Smooth muscle cell (in vitro differentiated cells): ENCODE measurements around the gene MEGF11. TPM values are rescaled to one million over a fixed set of nuclear protein-coding genes. Genes with fewer than 3 reads are reported as not detected.

Source experiments
- DNase-seq: peaks from one replicate; lab custom pipeline; 2025; ENCODE audit not compliant: unreplicated experiment; lab: John Stamatoyannopoulos, UW
- H2AFZ ChIP-seq: fragments of 200-600 bp; sonication (generic); 2 replicates; pipeline ENCODE4 v1.6.0; 2016; ENCODE audit warnings: antibody characterized with exemption, low read depth, mild to moderate bottlenecking
- H3F3A ChIP-seq: fragments of 200-600 bp; sonication (generic); 2 replicates; pipeline ENCODE4 v1.6.0; 2017; ENCODE audit warnings: antibody characterized with exemption, low read depth
- H3K27ac ChIP-seq: fragments of 200-600 bp; sonication (generic); 2 replicates; pipeline ENCODE4 v1.5.1; 2016; ENCODE audit warnings: low read depth, mild to moderate bottlenecking
- H3K27me3 ChIP-seq: fragments of 200-600 bp; sonication (generic); 2 replicates; pipeline ENCODE4 v1.6.1; 2016; ENCODE audit warnings: low read depth, mild to moderate bottlenecking
- H3K36me3 ChIP-seq: fragments of 200-600 bp; sonication (generic); 2 replicates; pipeline ENCODE4 v1.5.1; 2016; ENCODE audit warnings: low read depth
- H3K4me1 ChIP-seq: fragments of 200-600 bp; sonication (generic); 2 replicates; pipeline ENCODE4 v1.5.1; 2016; ENCODE audit warnings: low read depth
- H3K4me2 ChIP-seq: fragments of 200-600 bp; sonication (generic); 2 replicates; pipeline ENCODE4 v1.6.0; 2016; ENCODE audit warnings: mild to moderate bottlenecking
- H3K4me3 ChIP-seq: fragments of 200-600 bp; sonication (generic); 2 replicates; pipeline ENCODE4 v1.5.1; 2016; ENCODE audit warnings: mild to moderate bottlenecking
- H3K79me2 ChIP-seq: fragments of 200-600 bp; sonication (generic); 2 replicates; pipeline ENCODE4 v1.6.0; 2016; ENCODE audit warnings: low read depth, mild to moderate bottlenecking
- H3K9ac ChIP-seq: fragments of 200-600 bp; sonication (generic); 2 replicates; pipeline ENCODE4 v1.6.0; 2016; ENCODE audit warnings: low read depth
- H3K9me3 ChIP-seq: fragments of 200-600 bp; sonication (generic); replicated peaks from 2 replicates; pipeline ENCODE4 v1.5.1; 2016; ENCODE audit warnings: low read depth
- H4K20me1 ChIP-seq: fragments of 200-600 bp; sonication (generic); 2 replicates; pipeline ENCODE4 v1.6.0; 2016; ENCODE audit warnings: low read depth
- CTCF ChIP-seq: fragments of 200-600 bp; sonication (generic); IDR thresholded peaks from 2 replicates; pipeline ENCODE4 v1.5.1; 2017; ENCODE audit warnings: borderline replicate concordance, mild to moderate bottlenecking, antibody characterized with exemption; ENCODE audit not compliant: insufficient read depth, poor library complexity, severe bottlenecking
- WGBS: methylation state at CpG from one replicate; pipeline ENCODE4 v1.1.7; 2016; ENCODE audit warnings: low lambda C conversion rate; 5-methylcytosine and 5-hydroxymethylcytosine counted together
- polyA plus RNA-seq: library from polyadenylated mRNA; unstranded; fragments of >200 nt; fragmentation: Nextera tagmentation; extraction: Ambion mirVana; gene quantifications from 2 replicates; pipeline ENCODE4 v1.2.1, GENCODE V29; 2016
- total RNA-seq: library from RNA; depleted of rRNA; stranded (reverse); fragments of >200 nt; gene quantifications from 2 replicates; pipeline ENCODE4 v1.2.3, GENCODE V29; 2014

Gene MEGF11
- total and polyA plus RNA-seq, 2 experiments from 2014 or later = 0.08 TPM; not detected in 1

DNA sequence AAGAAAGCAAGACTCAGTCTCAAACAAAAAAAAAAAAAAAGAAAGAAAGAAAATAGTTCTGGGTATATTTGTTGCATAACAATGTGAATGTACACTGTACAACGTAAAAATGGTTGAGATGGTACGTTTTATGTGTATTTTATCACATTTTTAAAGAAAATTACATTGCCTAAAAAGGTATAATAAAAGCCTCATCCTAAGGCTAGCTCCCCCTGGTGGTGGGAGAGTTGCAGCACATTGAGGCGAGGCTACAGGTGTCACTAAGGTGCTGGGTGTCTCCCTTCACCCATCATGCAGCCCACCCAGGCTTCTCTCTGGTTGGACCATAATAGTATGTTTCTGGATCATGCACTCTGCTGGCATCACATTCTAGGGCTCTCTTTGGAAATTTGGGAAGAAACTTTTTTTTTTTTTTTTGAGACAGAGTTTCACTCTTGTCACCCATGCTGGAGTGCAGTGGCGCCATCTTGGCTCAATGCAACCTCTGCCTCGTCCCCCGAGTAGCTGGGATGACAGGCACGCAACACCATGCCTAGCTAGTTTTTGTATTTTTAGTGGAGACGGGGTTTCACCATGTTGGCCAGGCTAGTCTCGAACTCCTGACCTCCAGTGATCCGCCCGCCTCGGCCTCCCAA, 396.6 kb downstream of the MEGF11 start:
- WGBS = 70% methylated on average over 12 of the region's 12 CpGs
- no peak for DNase-seq
- TF ChIP-seq CTCF = peak; percentile 88

GRCh38 chr15:65851981-65852380, 401.6 kb downstream of the MEGF11 start:
- no peaks in the 10 kb centered on the region for H4K20me1 ChIP-seq
- no peak overlapping the region for H3K4me2 ChIP-seq
- no peak overlapping the region for H3K4me3 ChIP-seq
- no peaks in the 10 kb centered on the region for H3K4me1 ChIP-seq
- H3F3A ChIP-seq = no peaks in the 10 kb centered on the region
- 90% methylated on average over 5 of the region's 5 CpGs for WGBS
- H3K27ac ChIP-seq = no peak overlapping the region
- no peak overlapping the region for H3K9ac ChIP-seq
- H3K9me3 ChIP-seq = no peaks in the 10 kb centered on the region
- no peaks in the 10 kb centered on the region for H3K36me3 ChIP-seq
- H3K27me3 ChIP-seq = no peaks in the 10 kb centered on the region
- no peak for DNase-seq
- H3K79me2 ChIP-seq = no peaks in the 10 kb centered on the region
- no peak for TF ChIP-seq CTCF
- H2AFZ ChIP-seq = no peak overlapping the region

More for the DNA sequence above, 396.6 kb downstream of the MEGF11 start:
- Histone ChIP-seq H4K20me1 (no peaks in the 10 kb centered on the region), H3K9ac (no peak overlapping the region), H3K36me3 (no peaks in the 10 kb centered on the region), H3K4me1 (no peaks in the 10 kb centered on the region), H3K4me2 (no peak overlapping the region), H3F3A (no peaks in the 10 kb centered on the region), H3K27ac (no peak overlapping the region), H3K9me3 (no peaks in the 10 kb centered on the region), H3K79me2 (no peaks in the 10 kb centered on the region), H2AFZ (no peak overlapping the region), H3K4me3 (no peak overlapping the region), H3K27me3 (no peaks in the 10 kb centered on the region)

GRCh38 chr15:65847989-65848388, 405.6 kb downstream of the MEGF11 start:
- H3K9me3 ChIP-seq = no peaks in the 10 kb centered on the region
- H3K4me3 ChIP-seq = no peak overlapping the region
- H3K4me1 ChIP-seq = no peaks in the 10 kb centered on the region
- no peak for DNase-seq
- no peaks in the 10 kb centered on the region for H3K79me2 ChIP-seq
- no peak overlapping the region for H2AFZ ChIP-seq
- H3F3A ChIP-seq = no peaks in the 10 kb centered on the region
- H3K27ac ChIP-seq = no peak overlapping the region
- H3K27me3 ChIP-seq = no peaks in the 10 kb centered on the region
- H3K36me3 ChIP-seq = no peaks in the 10 kb centered on the region
- no peak overlapping the region for H3K9ac ChIP-seq
- no peak for TF ChIP-seq CTCF
- H4K20me1 ChIP-seq = no peaks in the 10 kb centered on the region
- no peak overlapping the region for H3K4me2 ChIP-seq
